ENCODE data around the gene C11orf98.
A peak's percentile ranks its signal among the peaks of the same experiment; 100 is the strongest.

Gene C11orf98

DNA sequence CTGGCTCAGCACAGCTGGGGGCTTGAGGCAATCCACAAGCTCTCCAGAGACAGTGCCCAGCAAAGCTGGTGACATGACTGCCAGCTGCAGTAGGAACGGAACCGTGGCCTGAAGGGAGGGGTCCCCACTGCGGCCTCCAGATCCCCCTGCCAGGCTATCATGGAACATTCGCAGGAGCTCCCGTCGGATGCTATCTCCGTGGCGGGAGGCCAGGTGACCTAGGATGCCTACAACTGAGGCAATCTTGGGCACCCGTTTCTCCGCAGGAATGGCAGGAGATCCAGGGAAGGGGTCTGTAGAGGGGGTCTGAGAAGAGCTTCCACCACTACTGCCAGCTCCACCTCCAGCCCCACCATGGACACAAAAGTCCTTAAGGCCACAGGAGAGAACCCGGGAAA, 16.0 kb downstream of the C11orf98 start:
- Histone ChIP-seq H3K27me3 (ENCODE audit: low read depth, low read length) (no peaks in the 10 kb centered on the region), H3K36me3 (ENCODE audit: control insufficient read depth in 1 of 2, insufficient read depth in 2 of 2, low read length in 2 of 2) (peaks cover 11 to 32% of the 10 kb centered on the region in 2 donors), H3K4me1 (ENCODE audit: control insufficient read depth in 1 of 2, insufficient read depth in 2 of 2, low read length in 2 of 2) (peaks cover 6 to 39% of the 10 kb centered on the region in 2 donors), H3K4me3 (ENCODE audit: low read depth in 1 of 2, low read length in 2 of 2) (no peak overlapping the region), H3K9me3 (ENCODE audit: control insufficient read depth in 1 of 2, low read length in 2 of 2) (no peaks in the 10 kb centered on the region), H3K27ac (ENCODE audit: low read length) (no peak overlapping the region)

GRCh38 chr11:62648185-62648966, 16.6 kb downstream of the C11orf98 start:
- no peaks in the 10 kb centered on the region for H3K27me3 ChIP-seq (ENCODE audit: low read depth, low read length)

GRCh38 chr11:62647609-62648005, 17.4 kb downstream of the C11orf98 start:
- Histone ChIP-seq H3K4me3 (ENCODE audit: low read depth in 1 of 2, low read length in 2 of 2) (no peak overlapping the region), H3K4me1 (ENCODE audit: control insufficient read depth in 1 of 2, insufficient read depth in 2 of 2, low read length in 2 of 2) (peaks cover 6 to 38% of the 10 kb centered on the region in 2 donors), H3K27ac (ENCODE audit: low read length) (no peak overlapping the region), H3K9me3 (ENCODE audit: control insufficient read depth in 1 of 2, low read length in 2 of 2) (no peaks in the 10 kb centered on the region), H3K36me3 (ENCODE audit: control insufficient read depth in 1 of 2, insufficient read depth in 2 of 2, low read length in 2 of 2) (peaks cover 14 to 43% of the 10 kb centered on the region in 2 donors), H3K27me3 (ENCODE audit: low read depth, low read length) (no peaks in the 10 kb centered on the region)

More at GRCh38 chr11:62648185-62648966, 16.6 kb downstream of the C11orf98 start:
- H3K9me3 ChIP-seq (ENCODE audit: control insufficient read depth in 1 of 2, low read length in 2 of 2) = no peaks in the 10 kb centered on the region
- H3K4me1 ChIP-seq (ENCODE audit: control insufficient read depth in 1 of 2, insufficient read depth in 2 of 2, low read length in 2 of 2) = peaks cover 6 to 39% of the 10 kb centered on the region in 2 donors
- H3K36me3 ChIP-seq (ENCODE audit: control insufficient read depth in 1 of 2, insufficient read depth in 2 of 2, low read length in 2 of 2) = peaks cover 11 to 36% of the 10 kb centered on the region in 2 donors
- no peak overlapping the region for H3K4me3 ChIP-seq (ENCODE audit: low read depth in 1 of 2, low read length in 2 of 2)
- no peak overlapping the region for H3K27ac ChIP-seq (ENCODE audit: low read length)

- H3K4me3 ChIP-seq (ENCODE audit: low read depth in 1 of 2, low read length in 2 of 2) = peak overlapping the region in 1 of 2 donors; percentile 99
- peaks cover 16 to 43% of the 10 kb centered on the region in 2 donors for H3K36me3 ChIP-seq (ENCODE audit: control insufficient read depth in 1 of 2, insufficient read depth in 2 of 2, low read length in 2 of 2)
- H3K27me3 ChIP-seq (ENCODE audit: low read depth, low read length) = no peaks in the 10 kb centered on the region
- peak overlapping the region; percentile 68 for H3K27ac ChIP-seq (ENCODE audit: low read length)
- H3K4me1 ChIP-seq (ENCODE audit: control insufficient read depth in 1 of 2, insufficient read depth in 2 of 2, low read length in 2 of 2) = peaks cover 6 to 32% of the 10 kb centered on the region in 2 donors
- no peaks in the 10 kb centered on the region for H3K9me3 ChIP-seq (ENCODE audit: control insufficient read depth in 1 of 2, low read length in 2 of 2)
Measured at GRCh38 chr11:62646825-62647608, 18.0 kb downstream of the C11orf98 start.

GRCh38 chr11:62645946-62646824, 18.8 kb downstream of the C11orf98 start, which contains the start of gene GANAB:
TSS of gene GANAB (minus strand) at chr11:62646613. CDS start at chr11:62646599, 14 bp downstream.
- Histone ChIP-seq H3K4me3 (ENCODE audit: low read depth in 1 of 2, low read length in 2 of 2) (peak within 1 kb of the TSS; percentile 81 to 99), H3K27ac (ENCODE audit: low read length) (peak within 1 kb of the TSS; percentile 75), H3K4me1 (ENCODE audit: control insufficient read depth in 1 of 2, insufficient read depth in 2 of 2, low read length in 2 of 2) (peaks cover 6 to 25% of the 10 kb centered on the region in 2 donors), H3K9me3 (ENCODE audit: control insufficient read depth in 1 of 2, low read length in 2 of 2) (no peaks in the 10 kb centered on the region), H3K27me3 (ENCODE audit: low read depth, low read length) (no peaks in the 10 kb centered on the region), H3K36me3 (ENCODE audit: control insufficient read depth in 1 of 2, insufficient read depth in 2 of 2, low read length in 2 of 2) (peaks cover 16 to 43% of the 10 kb centered on the region in 2 donors)

GRCh38 chr11:62645671-62645945, 19.4 kb downstream of the C11orf98 start:
- Histone ChIP-seq H3K9me3 (ENCODE audit: control insufficient read depth in 1 of 2, low read length in 2 of 2) (no peaks in the 10 kb centered on the region), H3K36me3 (ENCODE audit: control insufficient read depth in 1 of 2, insufficient read depth in 2 of 2, low read length in 2 of 2) (peaks cover 16 to 43% of the 10 kb centered on the region in 2 donors), H3K27ac (ENCODE audit: low read length) (peak overlapping the region; percentile 75), H3K4me3 (ENCODE audit: low read depth in 1 of 2, low read length in 2 of 2) (peak overlapping the region; percentile 81 to 99), H3K27me3 (ENCODE audit: low read depth, low read length) (no peaks in the 10 kb centered on the region), H3K4me1 (ENCODE audit: control insufficient read depth in 1 of 2, insufficient read depth in 2 of 2, low read length in 2 of 2) (peaks cover 6 to 25% of the 10 kb centered on the region in 2 donors)

GRCh38 chr11:62644220-62644619, 20.8 kb downstream of the C11orf98 start:
- Histone ChIP-seq H3K27me3 (ENCODE audit: low read depth, low read length) (no peaks in the 10 kb centered on the region), H3K4me3 (ENCODE audit: low read depth in 1 of 2, low read length in 2 of 2) (no peak overlapping the region), H3K4me1 (ENCODE audit: control insufficient read depth in 1 of 2, insufficient read depth in 2 of 2, low read length in 2 of 2) (peaks cover 6 to 25% of the 10 kb centered on the region in 2 donors), H3K27ac (ENCODE audit: low read length) (no peak overlapping the region), H3K36me3 (ENCODE audit: control insufficient read depth in 1 of 2, insufficient read depth in 2 of 2, low read length in 2 of 2) (peaks cover 15 to 42% of the 10 kb centered on the region in 2 donors), H3K9me3 (ENCODE audit: control insufficient read depth in 1 of 2, low read length in 2 of 2) (no peaks in the 10 kb centered on the region)

DNA sequence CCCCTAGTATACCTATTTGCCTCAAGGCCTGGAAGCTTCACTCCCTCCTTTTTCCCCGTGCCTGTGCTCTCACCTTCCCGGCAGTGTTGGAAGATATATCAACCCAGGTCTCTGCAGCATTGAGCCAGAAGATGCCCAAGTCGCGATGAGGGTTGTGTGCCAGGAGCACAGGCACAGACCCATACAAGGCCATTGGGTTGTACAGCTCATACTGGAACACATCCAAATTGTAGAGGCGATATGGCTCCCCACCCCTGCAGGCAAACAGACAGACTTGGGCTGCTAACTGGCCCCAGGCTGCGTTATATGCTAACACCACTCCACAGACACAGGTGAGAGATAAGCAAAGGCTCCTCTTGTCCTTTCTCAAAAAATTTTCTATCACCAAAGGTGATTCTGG, 32.5 kb downstream of the C11orf98 start:
- Histone ChIP-seq H3K4me3 (ENCODE audit: low read depth in 1 of 2, low read length in 2 of 2) (no peak overlapping the region), H3K27me3 (ENCODE audit: low read depth, low read length) (no peaks in the 10 kb centered on the region), H3K9me3 (ENCODE audit: control insufficient read depth in 1 of 2, low read length in 2 of 2) (no peaks in the 10 kb centered on the region), H3K36me3 (ENCODE audit: control insufficient read depth in 1 of 2, insufficient read depth in 2 of 2, low read length in 2 of 2) (peaks cover 66 to 79% of the 10 kb centered on the region in 2 donors), H3K4me1 (ENCODE audit: control insufficient read depth in 1 of 2, insufficient read depth in 2 of 2, low read length in 2 of 2) (no peaks in the 10 kb centered on the region), H3K27ac (ENCODE audit: low read length) (no peak overlapping the region)

GRCh38 chr11:62627713-62628112, 37.3 kb downstream of the C11orf98 start:
- Histone ChIP-seq H3K27ac (ENCODE audit: low read length) (no peak overlapping the region), H3K9me3 (ENCODE audit: control insufficient read depth in 1 of 2, low read length in 2 of 2) (no peaks in the 10 kb centered on the region), H3K27me3 (ENCODE audit: low read depth, low read length) (no peaks in the 10 kb centered on the region), H3K4me3 (ENCODE audit: low read depth in 1 of 2, low read length in 2 of 2) (no peak overlapping the region), H3K4me1 (ENCODE audit: control insufficient read depth in 1 of 2, insufficient read depth in 2 of 2, low read length in 2 of 2) (no peaks in the 10 kb centered on the region), H3K36me3 (ENCODE audit: control insufficient read depth in 1 of 2, insufficient read depth in 2 of 2, low read length in 2 of 2) (peaks cover 65 to 76% of the 10 kb centered on the region in 2 donors)

- Histone ChIP-seq H3K36me3 (ENCODE audit: control insufficient read depth in 1 of 2, insufficient read depth in 2 of 2, low read length in 2 of 2) (peaks cover 23 to 29% of the 10 kb centered on the region in 2 donors), H3K27ac (ENCODE audit: low read length) (peak overlapping the region; percentile 90), H3K4me3 (ENCODE audit: low read depth in 1 of 2, low read length in 2 of 2) (peak overlapping the region; percentile 81 to 94), H3K4me1 (ENCODE audit: control insufficient read depth in 1 of 2, insufficient read depth in 2 of 2, low read length in 2 of 2) (peaks cover 9% of the 10 kb centered on the region in 2 donors), H3K9me3 (ENCODE audit: control insufficient read depth in 1 of 2, low read length in 2 of 2) (no peaks in the 10 kb centered on the region), H3K27me3 (ENCODE audit: low read depth, low read length) (no peaks in the 10 kb centered on the region)
Measured at GRCh38 chr11:62622476-62623089, 42.4 kb downstream of the C11orf98 start.

All from muscle layer of duodenum (tissue), 2 donors.